ENCODE data around the gene TGFBRAP1. TPM values are rescaled to one million over a fixed set of nuclear protein-coding genes. Genes with fewer than 3 reads are reported as not detected.

The TGFBRAP1 gene
- total and polyA plus RNA-seq, 2 donors from 2014 or later, result 6.7 to 25.8 TPM

DNA sequence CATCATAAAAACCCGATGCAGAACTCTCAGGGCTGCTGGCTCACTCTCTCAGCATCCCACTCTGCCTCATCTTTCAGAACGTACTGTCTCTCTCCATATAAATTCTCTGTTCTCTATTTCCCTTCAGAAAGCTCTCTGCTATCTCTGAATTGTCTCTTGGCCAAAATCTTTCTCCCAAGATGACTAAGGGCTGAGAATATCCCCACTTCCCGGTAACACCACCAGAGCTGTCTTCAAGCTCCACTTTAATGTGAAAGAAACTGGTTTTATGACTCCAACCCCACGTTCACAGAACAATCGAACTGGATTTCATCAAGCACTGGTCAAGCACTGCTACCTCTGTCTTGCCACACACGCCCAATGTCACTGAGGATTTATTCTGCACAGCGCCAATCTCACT lies 22.4 kb downstream of the TGFBRAP1 start:
- H3K9ac ChIP-seq (ENCODE audit: low read length in 3 of 3), result no peak overlapping the region
- no peak overlapping the region for H3K4me3 ChIP-seq (ENCODE audit: low read length in 3 of 3)
- no peaks in the 10 kb centered on the region for H3K9me3 ChIP-seq (ENCODE audit: control insufficient read depth in 2 of 3, insufficient read depth in 1 of 3, low read length in 3 of 3)
- intact Hi-C loops (cut with DNase I), result no loop called here
- H3K4me1 ChIP-seq (ENCODE audit: control insufficient read depth in 2 of 3, insufficient read depth in 2 of 3, low read depth in 1 of 3, low read length in 3 of 3), result no peaks in the 10 kb centered on the region
- FAIRE-seq (no peak), DNase-seq (no peak)
- H3K27me3 ChIP-seq (ENCODE audit: control insufficient read depth, insufficient read depth, low read length), result no peaks in the 10 kb centered on the region
- H3K27ac ChIP-seq (ENCODE audit: low read depth in 2 of 2, low read length in 2 of 2), result no peak overlapping the region
- TF ChIP-seq, protein P1, sequence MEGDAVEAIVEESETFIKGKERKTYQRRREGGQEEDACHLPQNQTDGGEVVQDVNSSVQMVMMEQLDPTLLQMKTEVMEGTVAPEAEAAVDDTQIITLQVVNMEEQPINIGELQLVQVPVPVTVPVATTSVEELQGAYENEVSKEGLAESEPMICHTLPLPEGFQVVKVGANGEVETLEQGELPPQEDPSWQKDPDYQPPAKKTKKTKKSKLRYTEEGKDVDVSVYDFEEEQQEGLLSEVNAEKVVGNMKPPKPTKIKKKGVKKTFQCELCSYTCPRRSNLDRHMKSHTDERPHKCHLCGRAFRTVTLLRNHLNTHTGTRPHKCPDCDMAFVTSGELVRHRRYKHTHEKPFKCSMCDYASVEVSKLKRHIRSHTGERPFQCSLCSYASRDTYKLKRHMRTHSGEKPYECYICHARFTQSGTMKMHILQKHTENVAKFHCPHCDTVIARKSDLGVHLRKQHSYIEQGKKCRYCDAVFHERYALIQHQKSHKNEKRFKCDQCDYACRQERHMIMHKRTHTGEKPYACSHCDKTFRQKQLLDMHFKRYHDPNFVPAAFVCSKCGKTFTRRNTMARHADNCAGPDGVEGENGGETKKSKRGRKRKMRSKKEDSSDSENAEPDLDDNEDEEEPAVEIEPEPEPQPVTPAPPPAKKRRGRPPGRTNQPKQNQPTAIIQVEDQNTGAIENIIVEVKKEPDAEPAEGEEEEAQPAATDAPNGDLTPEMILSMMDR (IDR thresholded peaks at IDR 0.05; ENCODE audit: borderline replicate concordance, extremely low read depth, insufficient read depth), result no peak
- H3K36me3 ChIP-seq (ENCODE audit: control insufficient read depth in 2 of 3, insufficient read depth in 3 of 3, low read length in 3 of 3), result peaks cover 2 to 11% (median 8%) of the 10 kb centered on the region in 3 donors

DNA sequence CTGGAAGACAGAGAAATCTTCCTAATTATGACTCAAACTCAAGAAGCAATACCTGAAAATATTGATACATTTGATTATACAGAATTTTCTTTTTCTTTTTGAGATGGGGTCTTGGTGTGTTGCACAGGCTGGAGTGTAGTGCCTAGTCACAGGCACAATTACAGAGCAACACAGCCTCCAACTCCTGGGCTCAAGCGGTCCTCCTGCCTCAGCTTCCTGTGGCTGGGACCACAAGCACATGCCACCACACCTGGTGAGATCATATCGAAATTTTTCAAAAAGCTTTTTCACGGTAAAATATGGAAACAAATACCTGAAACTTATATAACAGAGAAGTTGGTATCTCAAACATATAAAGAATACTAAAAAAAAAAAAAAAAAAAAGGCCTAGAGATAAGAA lies 27.9 kb downstream of the TGFBRAP1 start:
- intact Hi-C loops (cut with DNase I), result no loop called here
- no peak for FAIRE-seq
- Histone ChIP-seq H3K27me3 (ENCODE audit: control insufficient read depth, insufficient read depth, low read length) (no peaks in the 10 kb centered on the region), H3K4me3 (ENCODE audit: low read length in 3 of 3) (no peak overlapping the region), H3K9me3 (ENCODE audit: control insufficient read depth in 2 of 3, insufficient read depth in 1 of 3, low read length in 3 of 3) (no peaks in the 10 kb centered on the region), H3K4me1 (ENCODE audit: control insufficient read depth in 2 of 3, insufficient read depth in 2 of 3, low read depth in 1 of 3, low read length in 3 of 3) (peaks cover 0 to 4% (median 0%) of the 10 kb centered on the region in 3 donors), H3K9ac (ENCODE audit: low read length in 3 of 3) (no peak overlapping the region), H3K27ac (ENCODE audit: low read depth in 2 of 2, low read length in 2 of 2) (no peak overlapping the region), H3K36me3 (ENCODE audit: control insufficient read depth in 2 of 3, insufficient read depth in 3 of 3, low read length in 3 of 3) (peaks cover 5 to 14% (median 5%) of the 10 kb centered on the region in 3 donors)
- no peak for DNase-seq
- TF ChIP-seq, protein P1 (IDR thresholded peaks at IDR 0.05; ENCODE audit: borderline replicate concordance, extremely low read depth, insufficient read depth), result no peak

DNA sequence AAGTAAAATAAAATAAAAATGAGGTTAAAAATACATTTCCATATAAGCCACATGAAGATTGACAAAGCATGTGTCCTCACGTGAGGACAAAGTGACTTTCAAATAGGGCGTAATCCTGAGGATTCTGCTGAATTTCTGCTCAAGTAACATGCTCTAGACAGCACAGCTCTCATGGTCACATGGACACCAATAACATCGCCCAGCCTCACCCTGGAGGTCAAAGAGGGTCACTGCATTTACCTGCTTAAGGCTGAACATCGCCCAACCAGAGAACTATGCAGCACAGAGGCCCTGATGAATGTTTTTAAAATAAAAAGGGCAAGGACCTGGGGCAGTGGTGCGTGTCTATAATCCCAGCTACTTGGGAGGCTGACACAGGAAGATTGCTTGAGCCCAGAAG lies 30.2 kb downstream of the TGFBRAP1 start:
- Histone ChIP-seq H3K9me3 (ENCODE audit: control insufficient read depth in 2 of 3, insufficient read depth in 1 of 3, low read length in 3 of 3) (no peaks in the 10 kb centered on the region), H3K4me3 (ENCODE audit: low read length in 3 of 3) (no peak overlapping the region), H3K36me3 (ENCODE audit: control insufficient read depth in 2 of 3, insufficient read depth in 3 of 3, low read length in 3 of 3) (peaks cover 5 to 14% (median 9%) of the 10 kb centered on the region in 3 donors), H3K27ac (ENCODE audit: low read depth in 2 of 2, low read length in 2 of 2) (no peak overlapping the region), H3K27me3 (ENCODE audit: control insufficient read depth, insufficient read depth, low read length) (no peaks in the 10 kb centered on the region), H3K9ac (ENCODE audit: low read length in 3 of 3) (no peak overlapping the region), H3K4me1 (ENCODE audit: control insufficient read depth in 2 of 3, insufficient read depth in 2 of 3, low read depth in 1 of 3, low read length in 3 of 3) (peaks cover 0 to 4% (median 0%) of the 10 kb centered on the region in 3 donors)
- intact Hi-C loops (cut with DNase I), result no loop called here
- DNase-seq, result peak in 1 of 5 donors; percentile 14
- FAIRE-seq, result no peak
- TF ChIP-seq, protein P1 (IDR thresholded peaks at IDR 0.05; ENCODE audit: borderline replicate concordance, extremely low read depth, insufficient read depth), result no peak

DNA sequence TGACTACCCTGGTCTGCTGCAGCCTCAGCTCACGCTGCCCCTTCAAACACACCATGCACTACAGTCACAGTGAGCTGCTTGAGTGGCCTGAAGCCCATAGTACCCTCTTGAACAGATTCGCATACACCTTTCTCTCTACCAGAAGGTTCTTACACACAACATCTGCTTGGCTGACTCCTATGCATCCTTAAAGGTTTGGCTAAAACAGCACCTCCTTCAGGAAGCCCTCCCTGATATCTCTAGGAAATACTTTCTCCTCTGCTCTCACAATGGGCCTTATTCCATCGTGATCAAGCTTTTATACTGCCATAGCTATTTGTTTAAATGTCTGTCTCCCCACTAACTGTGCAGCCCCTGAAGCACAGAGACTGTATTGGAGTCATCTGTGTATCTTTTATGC lies 31.5 kb downstream of the TGFBRAP1 start:
- H3K27ac ChIP-seq (ENCODE audit: low read depth in 2 of 2, low read length in 2 of 2), result no peak overlapping the region
- peaks cover 5 to 14% (median 14%) of the 10 kb centered on the region in 3 donors for H3K36me3 ChIP-seq (ENCODE audit: control insufficient read depth in 2 of 3, insufficient read depth in 3 of 3, low read length in 3 of 3)
- intact Hi-C loops (cut with DNase I), result no loop called here
- DNase-seq (no peak), FAIRE-seq (no peak)
- no peaks in the 10 kb centered on the region for H3K27me3 ChIP-seq (ENCODE audit: control insufficient read depth, insufficient read depth, low read length)
- H3K4me1 ChIP-seq (ENCODE audit: control insufficient read depth in 2 of 3, insufficient read depth in 2 of 3, low read depth in 1 of 3, low read length in 3 of 3), result peaks cover 0 to 4% (median 0%) of the 10 kb centered on the region in 3 donors
- no peak overlapping the region for H3K9ac ChIP-seq (ENCODE audit: low read length in 3 of 3)
- no peaks in the 10 kb centered on the region for H3K9me3 ChIP-seq (ENCODE audit: control insufficient read depth in 2 of 3, insufficient read depth in 1 of 3, low read length in 3 of 3)
- TF ChIP-seq, protein P1 (IDR thresholded peaks at IDR 0.05; ENCODE audit: borderline replicate concordance, extremely low read depth, insufficient read depth), result no peak
- no peak overlapping the region for H3K4me3 ChIP-seq (ENCODE audit: low read length in 3 of 3)
